HFFc6 (cell line): ENCODE results near the gene SNX9. TPM values are rescaled to one million over a fixed set of nuclear protein-coding genes. Genes with fewer than 3 reads are reported as not detected.
"Not testable (repeated sequence)": the region's sequence is repeated elsewhere in the genome, so short reads cannot be mapped to it uniquely, and the experiment has no call there.

Experiments
- DNase-seq: peaks from one replicate; pipeline ENCODE4 v3.0.0-alpha.2; 2018
- H3K27ac Mint-ChIP-seq: 2 replicates; pipeline ENCODE4 v1.8.0; 2020; ENCODE audit warnings: mild to moderate bottlenecking, mixed read lengths
- H3K27me3 Mint-ChIP-seq: 2 replicates; pipeline ENCODE4 v1.8.0; 2021; ENCODE audit warnings: mild to moderate bottlenecking, moderate library complexity, mixed read lengths; ENCODE audit not compliant: insufficient read depth
- H3K36me3 Mint-ChIP-seq: 2 replicates; pipeline ENCODE4 v1.8.0; 2021; ENCODE audit warnings: low read depth, mixed read lengths
- H3K4me1 Mint-ChIP-seq: 2 replicates; pipeline ENCODE4 v1.8.0; 2020; ENCODE audit warnings: low read depth, mixed read lengths
- H3K4me3 Mint-ChIP-seq: 2 replicates; pipeline ENCODE4 v1.8.0; 2020; ENCODE audit warnings: mild to moderate bottlenecking, moderate library complexity, mixed read lengths
- H3K9me3 Mint-ChIP-seq: 2 replicates; pipeline ENCODE4 v1.8.0; 2020; ENCODE audit warnings: mild to moderate bottlenecking, mixed read lengths
- total RNA-seq, 6 experiments: library from RNA; stranded (reverse); fragmentation: NEBNext Ultra II Directional; extraction: Animal tissue kit (Norgen Biotek cat#: 25700); gene quantifications; 2 replicates in 1 of 6; 3 replicates in 5 of 6; pipeline ENCODE4 v1.2.3, GENCODE V29; 2021
- TF ChIP-seq, protein P1 (sequence below): fragments of 200-600 bp; sonication (generic); IDR thresholded peaks from 2 replicates; pipeline ENCODE4 v1.5.0; 2021; ENCODE audit warnings: antibody characterized with exemption, mild to moderate bottlenecking

Gene SNX9
- total RNA-seq, 6 experiments from 2014 or later, result 37.2 to 46.6 (median 40.9) TPM

DNA sequence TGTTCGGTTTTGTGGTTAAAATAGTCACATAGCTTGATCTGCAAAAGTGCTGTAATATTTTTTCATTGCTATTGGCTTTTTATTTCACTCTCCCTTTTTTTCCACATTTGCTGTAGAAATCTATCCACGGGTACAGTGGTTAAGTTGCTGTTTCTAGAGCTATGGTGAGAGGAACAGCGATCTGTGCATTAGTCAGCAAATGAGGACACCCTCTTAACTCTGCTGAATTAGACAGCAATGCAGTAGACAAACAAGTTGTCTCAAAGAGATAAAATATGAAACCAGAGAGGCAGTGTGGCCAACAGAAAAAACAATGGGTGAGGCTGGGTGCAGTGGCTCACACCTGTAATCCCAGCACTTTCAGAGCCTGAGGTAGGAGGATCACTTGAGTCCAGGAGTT is 141.1 kb downstream of the SNX9 start:
- no peak for DNase-seq
- H3K4me1 Mint-ChIP-seq, result peaks cover 20% of the 10 kb centered on the region
- H3K27me3 Mint-ChIP-seq, result no peaks in the 10 kb centered on the region
- peaks cover 22% of the 10 kb centered on the region for H3K36me3 Mint-ChIP-seq
- TF ChIP-seq, protein P1, sequence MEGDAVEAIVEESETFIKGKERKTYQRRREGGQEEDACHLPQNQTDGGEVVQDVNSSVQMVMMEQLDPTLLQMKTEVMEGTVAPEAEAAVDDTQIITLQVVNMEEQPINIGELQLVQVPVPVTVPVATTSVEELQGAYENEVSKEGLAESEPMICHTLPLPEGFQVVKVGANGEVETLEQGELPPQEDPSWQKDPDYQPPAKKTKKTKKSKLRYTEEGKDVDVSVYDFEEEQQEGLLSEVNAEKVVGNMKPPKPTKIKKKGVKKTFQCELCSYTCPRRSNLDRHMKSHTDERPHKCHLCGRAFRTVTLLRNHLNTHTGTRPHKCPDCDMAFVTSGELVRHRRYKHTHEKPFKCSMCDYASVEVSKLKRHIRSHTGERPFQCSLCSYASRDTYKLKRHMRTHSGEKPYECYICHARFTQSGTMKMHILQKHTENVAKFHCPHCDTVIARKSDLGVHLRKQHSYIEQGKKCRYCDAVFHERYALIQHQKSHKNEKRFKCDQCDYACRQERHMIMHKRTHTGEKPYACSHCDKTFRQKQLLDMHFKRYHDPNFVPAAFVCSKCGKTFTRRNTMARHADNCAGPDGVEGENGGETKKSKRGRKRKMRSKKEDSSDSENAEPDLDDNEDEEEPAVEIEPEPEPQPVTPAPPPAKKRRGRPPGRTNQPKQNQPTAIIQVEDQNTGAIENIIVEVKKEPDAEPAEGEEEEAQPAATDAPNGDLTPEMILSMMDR, result no peak
- no peak overlapping the region for H3K27ac Mint-ChIP-seq
- H3K4me3 Mint-ChIP-seq, result no peak overlapping the region
- peaks cover 12% of the 10 kb centered on the region for H3K9me3 Mint-ChIP-seq

DNA sequence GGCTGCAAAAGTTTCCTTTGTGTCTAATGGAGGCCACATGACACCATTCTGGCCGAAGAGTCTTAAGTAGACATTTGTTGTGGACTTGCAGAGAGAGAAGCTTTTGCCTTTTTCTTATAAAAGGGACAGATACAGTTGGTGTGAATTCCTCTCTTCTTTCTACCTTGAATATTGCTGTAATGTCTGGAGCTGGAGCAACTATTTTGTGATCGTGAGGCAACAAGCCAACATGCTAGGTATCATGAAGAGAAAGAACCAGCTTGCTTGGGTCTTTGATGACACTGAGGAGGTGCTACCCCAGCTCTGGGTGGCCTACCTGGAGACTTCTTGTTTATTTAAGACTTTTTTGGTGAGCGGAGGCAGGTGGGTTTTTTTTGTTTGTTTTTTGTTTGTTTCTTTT is 142.3 kb downstream of the SNX9 start:
- Mint-ChIP-seq H3K4me3 (no peak overlapping the region), H3K27me3 (no peaks in the 10 kb centered on the region), H3K4me1 (peaks cover 23% of the 10 kb centered on the region), H3K9me3 (no peaks in the 10 kb centered on the region; the same call in 1 of the 2 replicates), H3K36me3 (peaks cover 10% of the 10 kb centered on the region; the same call in 1 of the 2 replicates), H3K27ac (no peak overlapping the region)
- TF ChIP-seq, protein P1, result no peak
- no peak for DNase-seq

DNA sequence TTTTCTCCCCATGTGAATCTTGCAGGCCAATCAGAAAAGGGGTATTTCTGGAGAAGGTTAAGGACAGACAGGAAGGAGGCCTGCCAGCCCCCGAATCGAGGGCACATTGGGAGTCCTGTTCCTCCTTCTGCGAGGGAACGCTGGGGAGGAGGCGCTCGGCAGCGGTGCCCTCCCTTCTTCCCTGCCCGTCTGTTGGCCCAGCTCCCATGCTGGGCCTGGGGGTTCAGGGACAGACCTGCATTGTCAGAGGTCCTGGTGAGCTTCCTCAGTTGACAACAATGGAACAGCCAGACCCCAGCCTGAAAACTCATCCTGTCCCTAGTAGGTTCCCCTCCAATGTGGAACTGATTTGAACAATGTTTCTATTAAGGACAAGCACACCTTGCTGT is 143.5 kb downstream of the SNX9 start:
- Mint-ChIP-seq H3K27me3 (peaks cover 1% of the 10 kb centered on the region; the same call in 1 of the 2 replicates), H3K9me3 (no peaks in the 10 kb centered on the region; the same call in 1 of the 2 replicates), H3K4me1 (peaks cover 23% of the 10 kb centered on the region), H3K27ac (no peak overlapping the region), H3K4me3 (no peak overlapping the region), H3K36me3 (peaks cover 10% of the 10 kb centered on the region; the same call in 1 of the 2 replicates)
- DNase-seq, result no peak
- TF ChIP-seq, protein P1, result no peak

DNA sequence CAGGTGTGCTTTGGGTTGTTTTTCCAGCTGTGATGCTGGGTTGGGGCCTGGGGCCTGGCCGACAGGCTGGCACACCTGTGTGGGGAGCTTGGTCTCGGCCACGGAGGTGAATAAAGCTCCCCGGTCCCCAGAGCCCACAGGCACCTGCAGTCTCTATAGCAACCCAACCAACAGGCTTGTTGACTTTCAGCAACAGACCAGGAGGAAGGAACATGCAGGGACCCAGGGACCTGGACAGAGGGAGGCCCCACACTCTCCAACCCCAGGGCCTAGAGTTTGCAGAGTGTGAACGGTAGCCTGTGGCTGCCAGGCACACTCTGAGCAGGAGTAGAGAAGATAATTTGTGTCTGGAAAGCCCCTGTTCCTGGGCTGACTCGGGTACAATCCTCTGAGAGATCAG is 144.0 kb downstream of the SNX9 start:
- Mint-ChIP-seq H3K9me3 (no peaks in the 10 kb centered on the region; the same call in 1 of the 2 replicates), H3K36me3 (peaks cover 10% of the 10 kb centered on the region; the same call in 1 of the 2 replicates), H3K4me3 (no peak overlapping the region), H3K4me1 (peaks cover 23% of the 10 kb centered on the region), H3K27me3 (peaks cover 2% of the 10 kb centered on the region; the same call in 1 of the 2 replicates), H3K27ac (no peak overlapping the region)
- DNase-seq, result no peak
- TF ChIP-seq, protein P1, result no peak

DNA sequence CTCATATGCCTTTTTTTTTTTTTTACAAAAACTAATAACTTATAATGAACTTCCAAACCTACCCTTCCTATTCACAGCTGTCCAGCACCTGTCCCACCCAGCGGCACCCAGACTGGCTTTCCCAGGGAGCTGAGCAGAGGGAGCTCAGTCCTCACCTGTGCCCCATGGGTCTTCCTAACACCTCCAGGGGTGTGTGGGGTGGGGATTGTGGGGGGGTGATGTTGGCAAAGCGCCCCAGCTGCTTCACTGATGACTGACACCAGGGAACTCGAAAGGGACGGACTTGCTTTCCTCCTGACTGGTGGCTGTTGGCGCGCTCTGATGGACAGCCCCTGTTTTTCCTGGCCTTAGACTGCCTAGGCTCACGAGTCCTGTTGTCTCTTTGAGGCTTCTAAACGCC is 144.4 kb downstream of the SNX9 start:
- no peak overlapping the region for H3K27ac Mint-ChIP-seq
- no peaks in the 10 kb centered on the region; the same call in 1 of the 2 replicates for H3K9me3 Mint-ChIP-seq
- H3K36me3 Mint-ChIP-seq, result peaks cover 10% of the 10 kb centered on the region; the same call in 1 of the 2 replicates
- H3K4me3 Mint-ChIP-seq, result no peak overlapping the region
- peaks cover 23% of the 10 kb centered on the region for H3K4me1 Mint-ChIP-seq
- TF ChIP-seq, protein P1, result no peak
- no peak for DNase-seq
- peaks cover 2% of the 10 kb centered on the region; the same call in 1 of the 2 replicates for H3K27me3 Mint-ChIP-seq

DNA sequence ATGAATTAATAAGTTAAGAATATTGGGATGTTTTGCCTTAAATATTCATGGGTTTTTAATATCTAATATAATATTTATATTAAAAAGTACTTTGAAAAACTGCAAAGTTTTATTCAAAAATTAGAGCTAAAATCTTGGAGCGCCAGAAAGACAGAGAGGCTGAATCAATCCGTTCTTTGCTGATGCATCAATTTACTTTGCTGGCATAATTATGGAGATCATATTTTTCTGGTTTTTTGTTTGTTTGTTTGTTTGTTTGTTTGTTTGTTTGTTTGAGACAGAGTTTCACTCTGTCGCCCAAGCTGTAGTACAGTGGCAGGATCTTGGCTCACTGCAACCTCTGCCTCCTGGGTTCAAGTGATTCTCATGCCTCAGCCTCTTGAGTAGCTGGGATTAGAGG is 149.1 kb downstream of the SNX9 start:
- not testable (repeated sequence) for DNase-seq, H3K4me3 Mint-ChIP-seq, H3K27me3 Mint-ChIP-seq

More for the DNA sequence above, 149.1 kb downstream of the SNX9 start:
- not testable (repeated sequence) for H3K36me3 Mint-ChIP-seq, H3K27ac Mint-ChIP-seq, H3K9me3 Mint-ChIP-seq
- H3K4me1 Mint-ChIP-seq, result peaks cover 23% of the 10 kb centered on the region
